SK-N-SH treated with all-trans-retinoic acid at 6 μM for 48 hours (cell line): Measurements from ENCODE around the gene OR8K5.

Source experiments
- ATAC-seq: fragments of 200-7000 bp; cut with Tn5 transposase; 3 replicates; pipeline ENCODE4 v1.9.1; 2020; ENCODE audit warnings: mild to moderate bottlenecking, moderate library complexity
- ARNTL ChIP-seq: fragments of 450-650 bp; formaldehyde crosslinking; IDR thresholded peaks from 2 replicates; pipeline ENCODE4 v1.5.0; 2020; ENCODE audit warnings: low read depth, mild to moderate bottlenecking, moderate library complexity, borderline replicate concordance
- BACH2 ChIP-seq: fragments of 250-450 bp; sonication (Bioruptor Pico); IDR thresholded peaks from 2 replicates; pipeline ENCODE4 v1.9.0; 2021; ENCODE audit warnings: mild to moderate bottlenecking, borderline replicate concordance
- CSDC2 ChIP-seq: fragments of 250-450 bp; sonication (Bioruptor Pico); IDR thresholded peaks from 2 replicates; pipeline ENCODE4 v1.5.0; 2020; ENCODE audit warnings: mild to moderate bottlenecking, moderate library complexity
- ESRRG ChIP-seq: fragments of 250-450 bp; sonication (Bioruptor Pico); IDR thresholded peaks from 2 replicates; pipeline ENCODE4 v1.6.1; 2021; ENCODE audit warnings: mild to moderate bottlenecking
- GLIS3 ChIP-seq: fragments of 250-450 bp; sonication (Bioruptor Pico); IDR thresholded peaks from 2 replicates; pipeline ENCODE4 v1.5.0; 2020; ENCODE audit warnings: mild to moderate bottlenecking, moderate library complexity
- ISL1 ChIP-seq: fragments of 250-450 bp; sonication (Bioruptor Pico); IDR thresholded peaks from 2 replicates; pipeline ENCODE4 v2.1.2; 2022; ENCODE audit warnings: mild to moderate bottlenecking, moderate library complexity
- OSR1 ChIP-seq: fragments of 250-450 bp; sonication (Bioruptor Pico); IDR thresholded peaks from 2 replicates; pipeline ENCODE4 v1.8.0; 2022; ENCODE audit warnings: moderate library complexity, mild to moderate bottlenecking, inconsistent platforms
- POU6F1 ChIP-seq: fragments of 250-450 bp; sonication (Bioruptor Pico); IDR thresholded peaks from 2 replicates; pipeline ENCODE4 v1.8.0; 2021; ENCODE audit warnings: low read depth, mild to moderate bottlenecking, moderate library complexity, borderline replicate concordance
- PPARA ChIP-seq: fragments of 250-450 bp; sonication (Bioruptor Pico); IDR thresholded peaks from 2 replicates; pipeline ENCODE4 v1.5.0; 2020; ENCODE audit warnings: mild to moderate bottlenecking, borderline replicate concordance
- RARB ChIP-seq: fragments of 250-450 bp; sonication (Bioruptor Pico); IDR thresholded peaks from 2 replicates; pipeline ENCODE4 v1.8.0; 2021; ENCODE audit warnings: mild to moderate bottlenecking, moderate library complexity
- SNAI2 ChIP-seq: fragments of 250-450 bp; sonication (Bioruptor Pico); IDR thresholded peaks from 2 replicates; pipeline ENCODE4 v1.5.0; 2020; ENCODE audit warnings: mild to moderate bottlenecking, moderate library complexity
- TOX ChIP-seq: fragments of 250-450 bp; sonication (Bioruptor Pico); IDR thresholded peaks from 2 replicates; pipeline ENCODE4 v1.8.0; 2021; ENCODE audit warnings: mild to moderate bottlenecking, moderate library complexity, borderline replicate concordance
- ZFP30 ChIP-seq: fragments of 450-650 bp; formaldehyde crosslinking; IDR thresholded peaks from 2 replicates; pipeline ENCODE4 v1.5.0; 2022; ENCODE audit warnings: mild to moderate bottlenecking, moderate library complexity
- ZNF565 ChIP-seq: fragments of 450-650 bp; formaldehyde crosslinking; conservative IDR thresholded peaks from 2 replicates; pipeline ENCODE4 v1.5.0; 2020; ENCODE audit warnings: low read depth, mild to moderate bottlenecking, moderate library complexity
- ZNF70 ChIP-seq: fragments of 450-650 bp; formaldehyde crosslinking; IDR thresholded peaks from 2 replicates; pipeline ENCODE4 v1.5.0; 2020; ENCODE audit warnings: mild to moderate bottlenecking, moderate library complexity
- ZNF8 ChIP-seq: fragments of 450-650 bp; formaldehyde crosslinking; IDR thresholded peaks from 2 replicates; pipeline ENCODE4 v1.5.0; 2020; ENCODE audit warnings: mild to moderate bottlenecking, moderate library complexity
- TF ChIP-seq, protein P1 (sequence below): fragments of 250-450 bp; sonication (Bioruptor Pico); IDR thresholded peaks from 2 replicates; pipeline ENCODE4 v1.5.1; 2021; ENCODE audit warnings: mild to moderate bottlenecking, moderate library complexity
- TF ChIP-seq, protein P2 (sequence below): fragments of 250-450 bp; sonication (Bioruptor Pico); IDR thresholded peaks from 2 replicates; pipeline ENCODE4 v1.8.0; 2020; ENCODE audit warnings: mild to moderate bottlenecking, moderate library complexity, borderline replicate concordance
- TF ChIP-seq, protein P3 (sequence below): fragments of 250-450 bp; sonication (Bioruptor Pico); IDR thresholded peaks from 2 replicates; pipeline ENCODE4 v1.5.1; 2020; ENCODE audit warnings: low read depth, mild to moderate bottlenecking, moderate library complexity

The OR8K5 gene

GRCh38 chr11:56176318-56176717 is 16.2 kb upstream of the OR8K5 start, which contains the start of gene OR5J2 (continued):
- no peak for TF ChIP-seq POU6F1 (CRISPR knock-in tag)
- TF ChIP-seq ZNF70 (CRISPR knock-in tag), result no peak
- no peak for TF ChIP-seq ZFP30
- no peak for TF ChIP-seq PPARA (CRISPR knock-in tag)
- no peak for TF ChIP-seq RARB (CRISPR knock-in tag)
- TF ChIP-seq ZNF8, result no peak
- TF ChIP-seq CSDC2 (CRISPR knock-in tag), result no peak
- TF ChIP-seq SNAI2 (CRISPR knock-in tag), result no peak
- TF ChIP-seq, protein P1, sequence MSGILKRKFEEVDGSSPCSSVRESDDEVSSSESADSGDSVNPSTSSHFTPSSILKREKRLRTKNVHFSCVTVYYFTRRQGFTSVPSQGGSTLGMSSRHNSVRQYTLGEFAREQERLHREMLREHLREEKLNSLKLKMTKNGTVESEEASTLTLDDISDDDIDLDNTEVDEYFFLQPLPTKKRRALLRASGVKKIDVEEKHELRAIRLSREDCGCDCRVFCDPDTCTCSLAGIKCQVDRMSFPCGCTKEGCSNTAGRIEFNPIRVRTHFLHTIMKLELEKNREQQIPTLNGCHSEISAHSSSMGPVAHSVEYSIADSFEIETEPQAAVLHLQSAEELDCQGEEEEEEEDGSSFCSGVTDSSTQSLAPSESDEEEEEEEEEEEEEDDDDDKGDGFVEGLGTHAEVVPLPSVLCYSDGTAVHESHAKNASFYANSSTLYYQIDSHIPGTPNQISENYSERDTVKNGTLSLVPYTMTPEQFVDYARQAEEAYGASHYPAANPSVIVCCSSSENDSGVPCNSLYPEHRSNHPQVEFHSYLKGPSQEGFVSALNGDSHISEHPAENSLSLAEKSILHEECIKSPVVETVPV (CRISPR knock-in tag), result no peak
- no peak for TF ChIP-seq OSR1 (CRISPR knock-in tag)
- no peak for TF ChIP-seq ISL1 (CRISPR knock-in tag)
- no peak for TF ChIP-seq ARNTL (CRISPR knock-in tag)
- TF ChIP-seq ZNF565 (CRISPR knock-in tag), result no peak

- no peak for ATAC-seq
- TF ChIP-seq CSDC2 (CRISPR knock-in tag), result no peak
- no peak for TF ChIP-seq BACH2
- TF ChIP-seq OSR1 (CRISPR knock-in tag), result no peak
- TF ChIP-seq, protein P2, sequence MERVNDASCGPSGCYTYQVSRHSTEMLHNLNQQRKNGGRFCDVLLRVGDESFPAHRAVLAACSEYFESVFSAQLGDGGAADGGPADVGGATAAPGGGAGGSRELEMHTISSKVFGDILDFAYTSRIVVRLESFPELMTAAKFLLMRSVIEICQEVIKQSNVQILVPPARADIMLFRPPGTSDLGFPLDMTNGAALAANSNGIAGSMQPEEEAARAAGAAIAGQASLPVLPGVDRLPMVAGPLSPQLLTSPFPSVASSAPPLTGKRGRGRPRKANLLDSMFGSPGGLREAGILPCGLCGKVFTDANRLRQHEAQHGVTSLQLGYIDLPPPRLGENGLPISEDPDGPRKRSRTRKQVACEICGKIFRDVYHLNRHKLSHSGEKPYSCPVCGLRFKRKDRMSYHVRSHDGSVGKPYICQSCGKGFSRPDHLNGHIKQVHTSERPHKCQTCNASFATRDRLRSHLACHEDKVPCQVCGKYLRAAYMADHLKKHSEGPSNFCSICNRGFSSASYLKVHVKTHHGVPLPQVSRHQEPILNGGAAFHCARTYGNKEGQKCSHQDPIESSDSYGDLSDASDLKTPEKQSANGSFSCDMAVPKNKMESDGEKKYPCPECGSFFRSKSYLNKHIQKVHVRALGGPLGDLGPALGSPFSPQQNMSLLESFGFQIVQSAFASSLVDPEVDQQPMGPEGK (CRISPR knock-in tag), result no peak
- TF ChIP-seq, protein P1 (CRISPR knock-in tag), result no peak
- TF ChIP-seq, protein P3, sequence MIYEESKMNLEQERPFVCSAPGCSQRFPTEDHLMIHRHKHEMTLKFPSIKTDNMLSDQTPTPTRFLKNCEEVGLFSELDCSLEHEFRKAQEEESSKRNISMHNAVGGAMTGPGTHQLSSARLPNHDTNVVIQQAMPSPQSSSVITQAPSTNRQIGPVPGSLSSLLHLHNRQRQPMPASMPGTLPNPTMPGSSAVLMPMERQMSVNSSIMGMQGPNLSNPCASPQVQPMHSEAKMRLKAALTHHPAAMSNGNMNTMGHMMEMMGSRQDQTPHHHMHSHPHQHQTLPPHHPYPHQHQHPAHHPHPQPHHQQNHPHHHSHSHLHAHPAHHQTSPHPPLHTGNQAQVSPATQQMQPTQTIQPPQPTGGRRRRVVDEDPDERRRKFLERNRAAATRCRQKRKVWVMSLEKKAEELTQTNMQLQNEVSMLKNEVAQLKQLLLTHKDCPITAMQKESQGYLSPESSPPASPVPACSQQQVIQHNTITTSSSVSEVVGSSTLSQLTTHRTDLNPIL (CRISPR knock-in tag), result no peak
- no peak for TF ChIP-seq TOX (CRISPR knock-in tag)
- TF ChIP-seq SNAI2 (CRISPR knock-in tag), result no peak
- no peak for TF ChIP-seq GLIS3 (CRISPR knock-in tag)
- no peak for TF ChIP-seq POU6F1 (CRISPR knock-in tag)
Observed at GRCh38 chr11:56172256-56172830, 12.2 kb upstream of the OR8K5 start.

DNA sequence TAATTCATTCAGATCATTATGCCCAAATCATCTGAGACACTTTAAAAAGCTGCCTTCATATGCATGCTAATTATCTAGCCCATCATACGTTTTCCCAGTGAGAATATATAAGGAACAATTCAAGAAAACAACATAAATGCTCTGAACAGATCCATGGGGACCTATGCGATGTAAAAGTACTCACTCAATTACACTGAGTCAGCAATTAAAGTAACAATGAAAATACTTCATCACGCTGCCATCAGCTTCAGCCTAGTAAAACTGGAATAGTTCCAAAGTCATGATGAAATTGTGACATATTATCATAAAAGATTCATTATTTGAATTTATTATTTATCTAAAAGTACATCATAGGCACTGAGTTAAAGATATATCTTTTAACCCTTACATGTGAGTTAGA is 3.7 kb upstream of the OR8K5 start:
- no peak for TF ChIP-seq OSR1 (CRISPR knock-in tag)
- TF ChIP-seq POU6F1 (CRISPR knock-in tag), result no peak
- TF ChIP-seq ESRRG (CRISPR knock-in tag), result no peak
- TF ChIP-seq TOX (CRISPR knock-in tag), result no peak
- no peak for TF ChIP-seq PPARA (CRISPR knock-in tag)
- ATAC-seq, result no peak
